HG03108 (cell line): ENCODE results near the gene SCN4A.
"Not testable (repeated sequence)": the region's sequence is repeated elsewhere in the genome, so short reads cannot be mapped to it uniquely, and the experiment has no call there.

Experiments used
- ATAC-seq: cut with Tn5 transposase; IDR thresholded peaks from one replicate; pipeline ENCODE4 v1.9.1; 2021; ENCODE audit warnings: moderate library complexity; ENCODE audit not compliant: unreplicated experiment

SCN4A gene

DNA sequence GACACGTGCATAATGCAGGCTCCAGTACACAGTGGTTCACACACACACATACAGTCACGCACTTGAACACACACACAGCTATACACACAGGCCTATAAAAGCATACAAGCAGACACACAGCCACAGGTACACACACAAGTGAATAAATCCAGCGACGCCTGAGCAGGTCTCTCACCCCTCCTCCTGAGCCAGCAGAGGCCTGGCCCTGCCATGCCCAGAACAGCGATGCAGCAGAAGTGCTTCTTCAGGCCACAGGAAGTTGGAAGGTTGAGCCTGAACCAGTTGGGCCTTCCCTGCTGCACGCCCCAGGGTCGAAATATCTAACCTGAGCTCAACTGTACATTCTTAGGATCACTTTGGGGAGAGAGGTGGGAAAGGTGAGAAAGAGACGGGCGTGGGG, 33.3 kb downstream of the SCN4A start:
- ATAC-seq = no peak

- ATAC-seq = no peak
Measured at GRCh38 chr17:63937920-63938319, 34.8 kb downstream of the SCN4A start.

DNA sequence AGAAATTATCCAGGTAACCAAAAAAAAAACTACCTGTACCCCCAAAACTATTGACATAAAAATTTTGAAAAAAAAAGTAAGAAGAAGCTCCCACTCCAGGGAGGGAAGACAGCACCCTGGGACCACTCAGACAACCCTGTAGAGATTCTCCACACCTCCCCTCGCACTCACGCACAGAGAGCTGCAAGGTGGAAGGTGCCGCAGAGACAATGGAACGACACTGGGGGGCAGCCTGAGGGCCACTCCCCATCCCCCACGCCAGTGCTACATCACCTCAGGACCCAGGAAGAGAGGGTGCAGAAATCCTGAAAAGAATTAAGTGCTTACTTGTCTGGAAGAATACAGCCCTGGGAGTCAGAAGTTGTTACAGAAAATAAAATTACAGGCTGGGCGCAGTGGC, 35.4 kb downstream of the SCN4A start:
- no peak for ATAC-seq

GRCh38 chr17:63934183-63935112, 38.3 kb downstream of the SCN4A start:
- ATAC-seq = no peak

DNA sequence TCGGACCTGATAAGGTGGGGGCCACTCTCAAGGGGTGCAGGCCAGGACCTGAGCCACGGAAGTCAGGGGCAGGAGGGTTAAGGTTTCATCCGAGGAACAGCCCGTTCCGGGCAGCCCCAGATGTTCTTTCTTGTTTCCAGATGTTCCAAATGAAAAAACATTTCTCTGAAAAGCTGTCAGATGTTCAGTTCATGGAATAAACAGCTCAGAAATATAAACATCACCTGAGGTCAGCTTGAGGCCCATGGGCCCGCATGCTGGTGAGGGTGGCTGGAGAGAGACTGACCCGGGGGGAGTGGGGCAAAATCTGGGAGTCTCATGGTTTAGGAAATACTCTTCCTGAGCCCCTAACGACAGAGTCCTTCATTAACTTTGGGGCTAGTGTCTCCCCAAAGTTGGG, 39.1 kb downstream of the SCN4A start:
- ATAC-seq = no peak

DNA sequence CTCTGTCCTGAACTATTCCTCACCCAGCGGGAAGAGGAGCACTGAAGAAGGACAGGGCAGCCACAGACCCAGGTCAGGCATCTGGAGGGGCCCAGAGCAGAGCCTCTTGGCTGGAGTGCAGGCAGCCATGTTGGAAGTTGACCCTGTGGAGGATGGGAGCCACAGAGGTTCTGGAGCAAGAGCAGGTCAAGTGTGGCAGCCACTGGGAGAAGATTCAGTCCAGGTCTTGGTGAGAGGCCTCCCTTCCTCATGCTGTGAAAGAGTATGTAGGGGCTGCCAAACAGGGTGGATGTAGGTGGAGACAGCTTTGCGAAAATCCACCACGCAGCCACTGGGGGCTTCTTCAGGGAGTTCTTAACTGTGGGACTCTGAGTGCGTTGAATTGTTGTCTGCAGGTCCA, 40.0 kb downstream of the SCN4A start:
- no peak for ATAC-seq

DNA sequence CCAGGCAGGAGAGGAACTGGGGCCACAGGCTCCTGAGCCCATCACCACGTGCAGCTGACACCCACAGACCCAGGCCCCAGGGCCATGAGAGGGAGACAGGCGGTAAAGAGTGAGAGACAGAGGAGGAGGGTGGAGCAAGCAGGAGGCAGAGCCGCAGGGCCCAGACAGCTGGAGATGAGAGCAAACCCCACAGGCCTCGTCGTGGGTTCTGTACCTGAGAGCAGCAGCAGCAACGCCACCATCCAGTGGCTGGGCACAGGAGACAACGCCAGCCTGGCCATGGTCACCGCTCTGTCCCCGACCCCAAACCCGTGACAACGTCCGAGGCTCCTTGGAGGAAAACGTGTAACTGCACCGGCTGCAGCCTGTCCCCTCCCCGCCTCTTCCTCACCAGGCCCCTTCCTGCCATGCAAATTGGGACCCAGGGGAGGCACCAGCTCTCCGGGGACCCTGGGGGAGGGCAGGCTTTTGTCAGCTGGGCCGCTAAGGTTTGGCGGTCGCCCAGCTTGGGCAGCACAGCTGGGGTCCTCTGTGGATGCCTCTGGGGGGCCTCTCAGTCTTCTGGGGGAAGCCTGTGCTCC, 40.6 kb downstream of the SCN4A start, which contains the start of gene CD79B:
CD79B (minus strand) TSS at position 351 of the 581 bp plus-strand sequence; CDS start at position 281, 70 bp downstream.
- peak; percentile 70 for ATAC-seq

GRCh38 chr17:63930951-63931575, 41.7 kb downstream of the SCN4A start:
- peak; percentile 53 for ATAC-seq

DNA sequence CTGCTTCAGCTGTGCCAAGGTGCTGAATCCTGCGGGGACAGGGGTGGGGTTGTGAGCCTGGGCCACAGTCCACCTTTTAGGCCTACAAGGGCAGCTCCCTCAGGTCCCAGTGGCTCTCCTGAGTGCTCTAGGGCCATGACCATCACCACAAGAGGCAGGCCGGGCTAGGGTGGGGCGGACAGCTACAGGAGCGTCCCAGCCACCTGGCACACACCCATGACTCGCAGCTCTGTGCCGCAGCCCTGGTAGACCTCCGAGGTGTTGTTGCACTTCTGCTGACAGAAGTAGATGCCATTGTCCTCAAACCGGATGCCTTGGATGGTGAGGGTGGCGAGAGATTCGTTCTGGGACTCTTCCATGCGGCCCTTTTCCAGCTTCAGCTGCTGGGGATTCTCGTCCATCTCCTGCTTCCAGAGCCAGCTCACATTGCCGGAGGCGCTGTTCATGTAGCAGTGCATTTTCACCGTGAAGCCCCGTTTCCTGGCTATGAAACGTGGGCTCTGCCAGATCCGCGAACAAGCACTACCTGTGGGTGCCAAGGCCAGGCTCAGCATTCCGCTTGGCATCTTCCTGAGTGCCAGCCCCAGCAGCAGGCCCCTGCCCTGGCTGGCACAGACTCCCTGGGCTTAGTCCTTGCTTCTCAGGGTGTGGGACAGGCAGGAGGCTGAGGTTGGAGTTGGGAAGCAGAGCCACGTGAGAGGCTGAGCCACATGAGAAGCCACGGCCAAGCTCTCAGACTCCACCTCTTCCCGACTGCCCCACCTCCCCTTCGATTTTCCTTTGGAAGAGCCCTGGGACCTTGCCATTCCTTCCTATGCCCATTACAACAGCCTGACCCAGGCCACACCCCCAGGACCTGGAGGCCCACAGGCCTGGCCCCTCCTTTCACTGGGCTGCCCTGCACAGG, 42.6 kb downstream of the SCN4A start:
- ATAC-seq = no peak

GRCh38 chr17:63928966-63929695, 43.6 kb downstream of the SCN4A start:
- ATAC-seq = no peak

GRCh38 chr17:63928172-63928666, 44.5 kb downstream of the SCN4A start:
- no peak for ATAC-seq

DNA sequence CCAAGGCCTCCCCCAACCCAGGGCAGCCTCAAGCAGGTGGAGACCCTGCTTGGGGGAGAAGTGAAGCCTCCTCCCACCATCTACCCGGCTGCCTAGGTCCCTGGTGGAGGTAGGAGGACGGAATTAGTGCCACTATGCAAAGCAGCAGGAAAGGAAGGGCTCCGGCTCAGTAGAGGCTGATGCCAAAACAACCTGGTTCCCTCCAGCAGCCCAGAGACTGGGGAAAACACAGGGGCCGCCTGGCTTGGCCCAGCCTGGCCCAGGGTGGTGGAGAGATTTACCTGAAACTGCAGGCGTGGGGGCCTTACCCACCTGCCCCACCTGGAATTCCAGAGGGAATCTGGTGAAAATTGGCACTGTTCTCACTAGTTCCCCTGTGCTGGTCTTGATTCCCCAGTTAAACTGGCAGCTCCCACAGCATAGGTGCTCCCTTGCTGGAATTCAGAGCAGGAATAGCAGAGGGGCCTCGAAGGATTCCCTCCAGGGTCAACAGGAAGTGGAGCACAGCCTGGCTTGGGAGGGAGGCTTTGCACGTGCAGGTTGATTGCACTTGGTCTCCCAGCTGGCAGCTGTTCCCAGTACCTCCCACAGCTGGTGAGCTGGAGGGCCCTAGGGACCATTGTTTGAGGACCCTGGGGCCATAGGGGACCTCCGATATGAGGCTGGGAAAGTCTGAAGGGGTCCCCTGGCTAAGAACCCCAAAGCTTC, 45.1 kb downstream of the SCN4A start:
- no peak for ATAC-seq

DNA sequence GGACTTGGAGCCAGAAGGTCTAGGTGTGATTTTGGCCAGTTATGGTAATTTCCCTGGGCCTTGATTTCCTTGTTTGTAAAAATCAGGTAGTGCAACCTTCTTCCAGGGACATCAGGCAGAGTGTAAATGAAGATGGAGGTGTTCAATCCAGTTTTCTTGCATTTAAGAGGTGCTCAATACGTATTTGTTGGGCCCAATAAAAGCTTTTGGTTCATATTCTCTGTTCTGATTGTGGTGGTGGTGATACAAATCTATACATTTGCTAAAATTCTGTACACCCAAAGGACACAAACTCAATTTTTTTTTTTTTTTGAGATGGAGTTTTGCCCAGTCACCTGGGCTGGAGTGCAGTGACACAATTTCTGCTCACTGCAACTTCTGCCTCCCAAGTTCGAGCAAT, 46.6 kb downstream of the SCN4A start:
- no peak for ATAC-seq

DNA sequence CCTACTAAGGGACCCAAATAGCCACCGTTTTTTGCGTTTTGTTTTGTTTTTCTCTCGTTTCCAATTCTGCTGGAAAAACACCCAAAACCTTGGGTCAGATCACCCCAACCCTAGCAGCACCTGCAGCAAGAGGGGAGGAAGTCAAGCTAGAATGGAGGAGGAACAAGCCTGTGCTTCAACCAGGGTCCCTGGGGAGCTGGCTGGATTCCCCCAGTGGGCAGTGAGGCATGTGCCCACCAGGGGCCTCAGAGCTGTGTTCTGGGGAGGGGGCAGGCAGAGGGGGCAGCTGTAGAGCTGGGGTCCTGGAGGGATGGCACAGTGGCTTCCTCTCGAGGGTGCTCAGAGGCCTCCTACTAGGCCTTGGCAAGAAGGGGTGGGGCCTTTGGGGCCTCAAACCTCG, 47.1 kb downstream of the SCN4A start:
- ATAC-seq = no peak

- not testable (repeated sequence) for ATAC-seq
Measured at GRCh38 chr17:63922402-63922801, 50.3 kb downstream of the SCN4A start.

GRCh38 chr17:63920779-63921178, 51.9 kb downstream of the SCN4A start:
- not testable (repeated sequence) for ATAC-seq

- ATAC-seq = not testable (repeated sequence)
Measured at GRCh38 chr17:63920050-63920449, 52.7 kb downstream of the SCN4A start.

DNA sequence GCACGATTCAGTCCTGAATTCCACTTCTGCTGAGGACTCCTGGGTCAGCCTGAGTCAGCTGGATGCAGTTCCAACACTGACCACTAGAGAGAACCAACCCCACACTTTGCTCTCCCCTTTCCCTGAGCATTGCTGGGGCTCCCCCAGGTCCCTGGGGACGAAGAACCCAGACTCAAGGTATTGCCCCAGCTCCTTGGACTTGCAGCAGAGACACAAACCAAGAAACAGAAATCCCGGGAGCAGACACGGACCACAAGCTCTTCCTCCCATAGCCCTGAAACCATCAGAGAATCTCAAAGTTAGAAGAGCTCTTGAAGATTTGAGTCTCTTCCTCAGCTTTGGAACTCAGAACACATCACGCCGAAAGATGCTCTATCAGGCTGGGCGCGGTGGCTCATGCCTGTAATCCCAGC, 53.4 kb downstream of the SCN4A start:
- ATAC-seq = peak; percentile 62

DNA sequence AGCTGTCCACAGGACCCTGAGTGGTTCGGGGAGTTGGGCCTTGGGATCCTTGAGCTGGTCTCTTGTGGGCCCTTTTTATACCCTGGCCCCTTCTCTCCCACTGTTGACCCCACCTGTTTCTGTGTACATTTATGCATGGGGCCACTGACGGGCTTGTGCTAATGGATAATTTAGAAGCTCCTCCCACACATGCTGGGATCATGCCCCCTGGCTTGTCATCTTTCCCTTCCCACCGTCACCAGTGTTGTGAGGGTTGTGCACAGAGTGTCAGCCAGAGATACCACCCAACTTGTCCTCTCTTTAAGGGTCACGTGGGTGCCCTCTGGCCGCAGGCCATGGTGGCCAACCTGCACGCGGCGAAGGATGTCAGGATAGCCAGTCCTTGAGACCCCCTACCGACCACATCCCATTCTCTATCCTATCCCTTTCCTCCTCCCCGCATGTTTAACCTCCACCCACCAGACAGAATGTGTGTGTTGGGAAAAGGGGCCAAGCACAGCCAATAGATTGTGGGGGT, 53.9 kb downstream of the SCN4A start, which contains the start of gene GH1:
GH1 (minus strand) TSS at position 51 of the 517 bp plus-strand sequence. CDS start 63 bp downstream, outside the sequence.
- not testable (repeated sequence) for ATAC-seq
